HUES6 (cell line): ENCODE data around the gene CEP19.

ENCODE experiments used
- H3K27ac ChIP-seq: 2 replicates; pipeline ENCODE4 v1.7.0; 2013; ENCODE audit warnings: low read depth, mild to moderate bottlenecking, low read length, inconsistent platforms
- H3K27me3 ChIP-seq: 2 replicates; pipeline ENCODE4 v1.6.1; 2013; ENCODE audit warnings: low read length; ENCODE audit not compliant: control insufficient read depth, insufficient read depth
- H3K36me3 ChIP-seq: 2 replicates; pipeline ENCODE4 v1.6.1; 2013; ENCODE audit warnings: low read length; ENCODE audit not compliant: control insufficient read depth, insufficient read depth
- H3K4me1 ChIP-seq: 2 replicates; pipeline ENCODE4 v1.6.1; 2013; ENCODE audit warnings: low read length; ENCODE audit not compliant: control insufficient read depth, insufficient read depth
- H3K4me3 ChIP-seq: 2 replicates; pipeline ENCODE4 v1.5.1; 2013; ENCODE audit warnings: low read depth, low read length
- H3K9ac ChIP-seq: one replicate; pipeline ENCODE4 v1.6.1; 2013; ENCODE audit warnings: mild to moderate bottlenecking, low read length
- H3K9me3 ChIP-seq: 2 replicates; pipeline ENCODE4 v1.6.1; 2013; ENCODE audit warnings: low read depth, low read length; ENCODE audit not compliant: control insufficient read depth, insufficient read depth

CEP19 gene

DNA sequence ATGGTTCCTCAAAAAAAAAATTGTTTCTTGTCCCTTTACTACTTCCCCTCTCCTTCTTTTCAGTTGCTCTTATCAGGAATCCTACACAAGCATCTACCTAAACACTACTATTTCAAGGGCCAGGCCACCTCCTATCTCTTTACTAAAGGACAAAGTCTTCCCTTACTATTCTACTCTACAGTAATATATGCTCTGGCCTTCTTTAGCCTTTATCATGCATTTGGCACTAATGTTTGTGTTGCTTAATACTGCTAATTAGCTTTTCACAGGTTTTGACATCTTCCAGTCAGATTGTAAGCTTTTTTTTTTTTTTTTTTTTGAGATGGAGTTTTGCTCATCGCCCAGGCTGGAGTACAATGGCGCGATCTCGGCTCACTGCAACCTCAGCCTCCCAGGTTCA lies 5.3 kb downstream of the CEP19 start:
- H3K4me1 ChIP-seq, result no peaks in the 10 kb centered on the region
- no peaks in the 10 kb centered on the region for H3K9me3 ChIP-seq
- H3K9ac ChIP-seq, result no peak overlapping the region
- H3K27ac ChIP-seq, result no peak overlapping the region
- H3K4me3 ChIP-seq, result no peak overlapping the region
- no peaks in the 10 kb centered on the region for H3K36me3 ChIP-seq
- no peaks in the 10 kb centered on the region for H3K27me3 ChIP-seq

DNA sequence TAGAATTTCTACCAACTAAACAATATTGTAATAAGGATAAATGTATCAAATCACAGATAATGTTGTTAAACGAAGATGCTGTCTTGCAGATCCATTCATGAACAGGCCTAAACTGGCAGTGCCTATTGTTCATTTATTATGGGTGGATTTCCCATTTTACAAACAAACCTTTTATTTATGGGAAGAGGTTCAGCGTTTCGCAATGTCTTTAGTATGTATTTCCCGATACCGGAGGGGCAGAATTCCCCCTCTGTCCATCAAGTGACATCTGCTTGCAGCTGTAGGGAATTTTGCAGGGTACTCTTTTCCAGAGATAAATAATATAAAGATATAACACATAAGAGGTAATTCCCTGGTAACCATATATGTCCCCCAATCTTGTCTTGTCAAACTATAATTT lies 5.7 kb downstream of the CEP19 start:
- Histone ChIP-seq H3K36me3 (no peaks in the 10 kb centered on the region), H3K4me1 (no peaks in the 10 kb centered on the region), H3K27me3 (no peaks in the 10 kb centered on the region), H3K27ac (no peak overlapping the region), H3K9ac (no peak overlapping the region), H3K4me3 (no peak overlapping the region), H3K9me3 (no peaks in the 10 kb centered on the region)

DNA sequence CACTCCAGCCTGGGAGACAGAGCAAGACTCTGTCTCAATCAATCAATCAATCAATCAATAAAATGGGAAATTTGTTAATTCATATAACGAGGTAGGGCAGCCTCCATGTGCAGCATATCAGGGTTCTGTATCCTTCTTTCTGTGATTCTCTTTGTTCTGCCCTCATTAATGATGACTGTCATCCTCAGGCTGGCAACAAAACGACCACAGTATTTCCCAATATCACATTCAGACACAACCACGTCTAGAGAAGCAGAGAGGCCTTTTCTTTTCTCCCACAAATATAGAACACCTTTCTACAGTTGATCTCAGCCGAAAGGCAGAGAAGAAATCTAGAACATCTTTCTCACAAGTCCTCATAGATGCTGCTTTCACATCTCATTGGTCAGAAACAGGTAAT lies 11.2 kb downstream of the CEP19 start:
- Histone ChIP-seq H3K9me3 (no peaks in the 10 kb centered on the region), H3K9ac (no peak overlapping the region), H3K27ac (no peak overlapping the region), H3K4me1 (no peaks in the 10 kb centered on the region), H3K36me3 (no peaks in the 10 kb centered on the region), H3K4me3 (no peak overlapping the region), H3K27me3 (no peaks in the 10 kb centered on the region)

DNA sequence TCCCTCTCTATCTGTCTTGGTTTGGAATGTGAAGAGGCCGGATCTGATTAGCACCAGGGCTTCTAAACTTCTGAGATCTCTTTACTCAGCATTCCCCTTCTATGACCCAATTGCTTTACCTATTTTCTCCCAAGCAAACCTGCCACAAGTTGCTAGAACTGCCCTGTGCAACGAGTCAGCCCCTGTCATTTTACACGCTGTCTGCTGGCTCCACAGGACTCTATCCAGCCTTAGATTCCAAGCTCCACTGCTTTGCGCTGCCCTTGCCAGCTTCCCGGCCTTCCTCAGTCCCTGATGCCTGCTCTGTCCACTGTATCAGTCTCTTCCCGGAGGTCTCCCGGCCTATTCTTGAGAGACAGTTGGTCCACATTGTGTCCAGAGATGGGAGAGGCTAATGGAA lies 12.3 kb downstream of the CEP19 start:
- Histone ChIP-seq H3K27me3 (no peaks in the 10 kb centered on the region), H3K4me3 (no peak overlapping the region), H3K4me1 (no peaks in the 10 kb centered on the region), H3K9me3 (no peaks in the 10 kb centered on the region), H3K36me3 (no peaks in the 10 kb centered on the region), H3K27ac (no peak overlapping the region), H3K9ac (no peak overlapping the region)

DNA sequence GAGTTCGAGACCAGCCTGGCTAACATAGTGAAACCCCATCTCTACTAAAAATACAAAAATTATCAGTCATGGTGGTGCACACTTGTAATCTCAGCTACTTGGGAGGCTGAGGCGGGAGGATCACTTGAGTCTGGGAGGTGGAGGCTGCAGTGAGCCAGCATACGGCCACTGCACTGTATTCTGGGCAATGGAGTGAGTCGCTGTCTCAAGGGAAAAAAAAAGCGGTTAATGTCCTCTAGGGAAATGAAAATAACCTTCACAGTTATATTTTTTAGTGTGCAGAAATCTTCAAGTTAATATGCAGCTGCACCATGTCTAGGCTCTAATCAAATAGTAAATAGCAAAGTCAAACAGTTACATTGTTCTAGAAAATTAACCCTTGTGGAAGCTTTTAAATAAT lies 14.8 kb downstream of the CEP19 start:
- Histone ChIP-seq H3K4me1 (no peaks in the 10 kb centered on the region), H3K27me3 (no peaks in the 10 kb centered on the region), H3K4me3 (no peak overlapping the region), H3K27ac (no peak overlapping the region), H3K9me3 (no peaks in the 10 kb centered on the region), H3K9ac (no peak overlapping the region), H3K36me3 (no peaks in the 10 kb centered on the region)

DNA sequence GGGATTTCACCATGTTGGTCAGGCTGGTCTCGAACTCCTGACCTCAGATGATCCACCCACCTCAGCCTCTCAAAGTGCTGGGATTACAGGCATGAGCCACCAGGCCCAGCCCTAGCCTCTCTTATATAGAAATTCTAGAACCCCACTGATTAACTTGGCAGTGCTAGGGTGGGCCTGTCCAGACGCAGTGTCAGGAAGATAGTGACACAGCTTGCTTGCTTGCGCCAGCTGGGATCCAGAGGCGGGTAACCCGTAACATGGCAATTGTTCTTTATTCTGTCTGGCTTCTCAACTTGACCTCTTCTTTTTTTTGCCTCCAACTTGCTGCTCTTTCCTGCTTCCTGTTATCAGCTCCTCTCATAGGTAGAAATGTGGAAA lies 16.2 kb downstream of the CEP19 start:
- no peaks in the 10 kb centered on the region for H3K27me3 ChIP-seq
- no peak overlapping the region for H3K27ac ChIP-seq
- no peak overlapping the region for H3K4me3 ChIP-seq
- no peaks in the 10 kb centered on the region for H3K36me3 ChIP-seq
- no peaks in the 10 kb centered on the region for H3K4me1 ChIP-seq
- no peaks in the 10 kb centered on the region for H3K9me3 ChIP-seq
- H3K9ac ChIP-seq, result no peak overlapping the region

DNA sequence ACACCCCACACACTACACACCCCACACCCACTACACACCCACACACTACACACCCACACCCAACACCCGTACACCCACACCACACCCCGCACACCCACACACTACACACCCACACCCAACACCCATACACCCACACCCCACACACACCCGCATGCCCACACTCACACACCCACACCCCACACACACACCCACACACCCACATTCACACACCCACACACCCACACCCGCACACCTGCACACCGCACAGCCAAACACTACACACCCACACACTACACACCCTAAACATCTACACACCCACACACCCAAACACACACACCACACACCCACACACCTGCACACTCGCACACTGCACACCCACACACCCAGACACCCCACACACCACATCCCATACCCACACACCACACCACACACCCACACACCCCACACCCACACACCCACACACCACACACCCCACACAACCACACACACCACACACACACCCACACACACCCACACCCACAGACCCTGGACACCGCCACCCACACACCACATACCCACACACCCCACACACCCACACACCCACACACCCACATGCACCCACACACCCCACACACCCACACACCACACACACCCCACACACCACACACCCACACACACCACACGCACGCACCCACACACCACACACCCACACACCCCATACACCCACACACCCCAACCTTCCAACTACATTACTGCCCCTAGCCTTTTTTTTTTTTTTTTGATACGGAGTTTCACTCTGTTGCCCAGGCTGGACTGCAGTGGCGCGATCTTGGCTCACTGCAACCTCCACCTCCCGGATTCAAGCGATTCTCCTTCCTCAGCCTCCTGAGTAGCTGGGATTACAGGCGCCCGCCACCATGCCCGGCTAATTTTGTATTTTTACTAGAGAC lies 16.9 kb downstream of the CEP19 start:
- H3K27ac ChIP-seq, result no peak overlapping the region
- no peaks in the 10 kb centered on the region for H3K4me1 ChIP-seq
- H3K27me3 ChIP-seq, result no peaks in the 10 kb centered on the region
- H3K9me3 ChIP-seq, result no peaks in the 10 kb centered on the region
- H3K4me3 ChIP-seq, result no peak overlapping the region
- no peaks in the 10 kb centered on the region for H3K36me3 ChIP-seq
- H3K9ac ChIP-seq, result no peak overlapping the region

DNA sequence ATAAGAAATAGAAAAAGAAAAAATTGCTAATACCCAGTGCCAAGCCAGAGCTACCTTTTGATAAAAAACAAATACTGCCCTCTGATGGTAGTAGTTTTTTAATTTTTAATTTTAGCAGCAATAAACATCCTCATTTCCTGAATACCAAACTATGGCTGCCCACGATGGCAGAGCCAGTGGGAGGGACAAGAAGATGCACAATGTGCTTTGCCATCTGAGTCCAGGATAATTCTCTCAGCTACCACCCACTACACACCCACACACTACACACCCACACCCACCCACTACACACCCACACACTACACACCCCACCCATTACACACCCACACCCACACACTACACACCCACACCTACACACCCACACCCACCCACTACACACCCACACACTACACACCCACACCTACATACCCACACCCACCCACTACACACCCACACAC lies 17.8 kb downstream of the CEP19 start:
- Histone ChIP-seq H3K4me3 (no peak overlapping the region), H3K4me1 (no peaks in the 10 kb centered on the region), H3K9ac (no peak overlapping the region), H3K36me3 (no peaks in the 10 kb centered on the region), H3K27ac (no peak overlapping the region), H3K27me3 (no peaks in the 10 kb centered on the region), H3K9me3 (no peaks in the 10 kb centered on the region)

DNA sequence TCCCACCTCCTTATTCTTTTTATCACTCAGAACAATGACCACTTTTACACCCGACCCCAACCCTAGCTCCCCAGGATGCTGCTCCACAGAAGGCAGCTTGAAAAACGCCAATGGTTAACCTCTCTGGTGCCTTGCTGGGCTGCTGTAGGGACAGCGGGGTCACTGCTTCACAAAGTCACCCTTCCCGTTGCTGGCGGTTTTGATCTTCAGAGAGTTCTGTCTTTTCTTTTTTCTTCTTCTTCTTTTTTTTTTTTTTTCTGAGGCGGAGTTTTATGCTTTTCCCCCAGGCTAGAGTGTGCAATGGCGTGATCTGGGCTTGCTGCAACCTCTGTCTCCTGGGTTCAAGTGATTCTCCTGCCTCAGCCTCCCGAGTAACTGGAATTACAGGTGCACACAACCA lies 20.7 kb downstream of the CEP19 start:
- no peak overlapping the region for H3K27ac ChIP-seq
- H3K9me3 ChIP-seq, result no peaks in the 10 kb centered on the region
- no peak overlapping the region for H3K4me3 ChIP-seq
- no peaks in the 10 kb centered on the region for H3K27me3 ChIP-seq
- peaks cover 5% of the 10 kb centered on the region for H3K4me1 ChIP-seq
- no peak overlapping the region for H3K9ac ChIP-seq
- H3K36me3 ChIP-seq, result no peaks in the 10 kb centered on the region

DNA sequence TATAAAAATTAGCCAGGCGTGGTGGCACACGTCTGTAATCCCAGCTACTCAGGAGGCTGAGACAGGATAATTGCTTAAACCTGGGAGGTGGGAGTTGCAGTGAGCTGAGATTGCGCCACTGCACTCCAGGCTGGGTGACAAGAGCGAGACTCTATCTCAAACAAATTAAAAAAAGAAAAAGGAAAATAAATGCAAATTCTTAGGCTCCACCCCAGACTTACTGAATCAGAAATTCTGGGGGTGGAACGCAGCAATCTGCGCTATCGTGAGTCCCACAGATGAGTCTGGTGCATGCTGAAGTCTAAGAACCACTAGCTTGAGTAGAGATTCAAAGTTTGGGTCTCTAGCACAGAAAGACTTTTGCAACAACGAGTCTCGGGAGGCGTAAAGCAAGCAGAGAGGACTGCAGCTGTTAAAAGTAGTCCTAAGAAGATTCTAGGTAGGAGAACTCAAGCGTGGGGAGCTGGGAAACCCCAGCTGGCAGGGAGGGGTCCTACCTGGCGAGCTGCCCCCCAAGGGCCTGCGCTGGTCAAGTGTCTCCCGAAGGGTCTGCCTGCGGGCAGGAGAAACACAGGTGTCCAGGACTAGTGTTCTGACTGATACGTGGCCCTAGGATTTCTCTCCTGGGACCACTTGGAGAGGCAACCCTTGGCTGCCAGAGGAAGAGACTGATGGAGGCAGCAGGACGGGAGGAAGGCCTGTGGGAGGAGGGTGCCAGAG lies 21.9 kb downstream of the CEP19 start:
- H3K4me1 ChIP-seq, result peaks cover 5% of the 10 kb centered on the region
- no peak overlapping the region for H3K9ac ChIP-seq
- H3K27me3 ChIP-seq, result no peaks in the 10 kb centered on the region
- H3K36me3 ChIP-seq, result no peaks in the 10 kb centered on the region
- H3K4me3 ChIP-seq, result no peak overlapping the region
- H3K27ac ChIP-seq, result no peak overlapping the region
- no peaks in the 10 kb centered on the region for H3K9me3 ChIP-seq

DNA sequence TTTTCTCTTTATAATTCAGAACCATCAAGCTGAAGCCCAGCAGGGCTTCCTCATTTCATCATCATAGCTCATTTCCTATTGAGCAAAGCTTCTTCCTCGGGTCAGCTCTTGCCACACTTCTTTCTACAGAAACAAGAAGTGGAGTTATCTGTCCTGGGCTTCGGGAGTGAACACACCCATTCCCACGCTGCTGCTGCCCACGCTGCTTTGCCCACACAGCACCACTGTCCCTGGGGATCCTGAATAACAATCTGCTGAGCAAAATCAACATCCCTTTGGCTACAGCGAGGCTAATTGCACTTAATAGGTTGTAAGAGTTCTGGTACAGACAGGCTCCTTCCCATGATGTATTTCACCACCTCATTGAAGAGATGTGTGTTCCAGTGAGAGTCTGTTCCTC lies 23.7 kb downstream of the CEP19 start:
- H3K9me3 ChIP-seq, result 0 out of 2 replicates have a peak, but pooled peaks cover 2% of the 10 kb centered on the region
- no peak overlapping the region for H3K4me3 ChIP-seq
- no peak overlapping the region for H3K27ac ChIP-seq
- H3K4me1 ChIP-seq, result peaks cover 5% of the 10 kb centered on the region
- H3K27me3 ChIP-seq, result no peaks in the 10 kb centered on the region
- no peaks in the 10 kb centered on the region for H3K36me3 ChIP-seq
- peak overlapping the region; percentile 16 for H3K9ac ChIP-seq
